GM19099 (cell line): ENCODE data around the gene RND2.

Source experiments
- POLR2A ChIP-seq: IDR thresholded peaks from 3 replicates; pipeline ENCODE4 v1.6.1; 2011; ENCODE audit warnings: low read depth; ENCODE audit not compliant: insufficient read length; ENCODE audit errors: extremely low read depth

RND2 gene

GRCh38 chr17:43079641-43080302, 54.7 kb downstream of the RND2 start:
- TF ChIP-seq POLR2A: no peak
